GM10847 (cell line): Measurements from ENCODE around the gene DNAJC28.

ENCODE experiments used
- POLR2A ChIP-seq: IDR thresholded peaks from 2 replicates; pipeline ENCODE4 v1.6.1; 2011; ENCODE audit not compliant: insufficient read length; ENCODE audit errors: extremely low read depth

The DNAJC28 gene

GRCh38 chr21:33490991-33491372, 534 bp downstream of the DNAJC28 start:
- TF ChIP-seq POLR2A, result no peak

- no peak for TF ChIP-seq POLR2A
These were observed 2.6 kb downstream of the DNAJC28 start for GRCh38 chr21:33488936-33489335.

- no peak for TF ChIP-seq POLR2A
These were observed 3.5 kb downstream of the DNAJC28 start for GRCh38 chr21:33487996-33488395.

GRCh38 chr21:33481314-33481943, 10.1 kb downstream of the DNAJC28 start:
- TF ChIP-seq POLR2A, result no peak

- no peak for TF ChIP-seq POLR2A
These were observed 10.9 kb downstream of the DNAJC28 start for GRCh38 chr21:33480481-33481103.

- peak; percentile 77 for TF ChIP-seq POLR2A
These were observed 11.6 kb downstream of the DNAJC28 start, which contains the start of gene TMEM50B for GRCh38 chr21:33479679-33480480. Gene TMEM50B, minus strand, starts transcription at chr21:33479974. Its CDS starts 11,089 bp downstream, at chr21:33468885.

- no peak for TF ChIP-seq POLR2A
These were observed 12.4 kb downstream of the DNAJC28 start for GRCh38 chr21:33478935-33479678.

GRCh38 chr21:33478182-33478581, 13.3 kb downstream of the DNAJC28 start:
- TF ChIP-seq POLR2A, result no peak

GRCh38 chr21:33477066-33477465, 14.4 kb downstream of the DNAJC28 start:
- no peak for TF ChIP-seq POLR2A

GRCh38 chr21:33473344-33473743, 18.2 kb downstream of the DNAJC28 start:
- no peak for TF ChIP-seq POLR2A

- TF ChIP-seq POLR2A, result no peak
These were observed 20.8 kb downstream of the DNAJC28 start for GRCh38 chr21:33470701-33471100.

- no peak for TF ChIP-seq POLR2A
These were observed 29.8 kb downstream of the DNAJC28 start for GRCh38 chr21:33461538-33462250.

GRCh38 chr21:33458861-33459260, 32.7 kb downstream of the DNAJC28 start:
- TF ChIP-seq POLR2A, result no peak

GRCh38 chr21:33455686-33456446, 35.6 kb downstream of the DNAJC28 start:
- no peak for TF ChIP-seq POLR2A
